WTC11 (cell line): Measurements from ENCODE around the gene FAM107A.

Source experiments
- AFF4 ChIP-seq: sonication (generic); formaldehyde crosslinking; IDR thresholded peaks from 2 replicates; pipeline ENCODE4 v1.8.1; 2023; ENCODE audit warnings: mild to moderate bottlenecking, missing genetic modification reagents, borderline replicate concordance
- ATF2 ChIP-seq: sonication (generic); formaldehyde crosslinking; IDR thresholded peaks from 2 replicates; pipeline ENCODE4 v1.8.1; 2022; ENCODE audit warnings: low read depth, missing genetic modification reagents, borderline replicate concordance
- CREB1 ChIP-seq: sonication (generic); formaldehyde crosslinking; IDR thresholded peaks from 2 replicates; pipeline ENCODE4 v1.8.0; 2023; ENCODE audit warnings: mild to moderate bottlenecking, missing genetic modification reagents
- CTCF ChIP-seq: fragments of 200-600 bp; IDR thresholded peaks from 2 replicates; pipeline ENCODE4 v1.8.0; 2022; ENCODE audit warnings: antibody characterized with exemption
- ZNF423 ChIP-seq: fragments of 250-450 bp; sonication (Bioruptor Pico); IDR thresholded peaks from 2 replicates; pipeline ENCODE4 v2.1.2; 2022; ENCODE audit warnings: mild to moderate bottlenecking, moderate library complexity
- TF ChIP-seq, protein P1 (sequence below): sonication (generic); formaldehyde crosslinking; IDR thresholded peaks from 2 replicates; pipeline ENCODE4 v1.8.1; 2023; ENCODE audit warnings: mild to moderate bottlenecking, missing genetic modification reagents
- TF ChIP-seq, protein P2 (sequence below): sonication (generic); formaldehyde crosslinking; IDR thresholded peaks from 2 replicates; pipeline ENCODE4 v1.8.1; 2023; ENCODE audit warnings: mild to moderate bottlenecking, moderate library complexity, missing genetic modification reagents
- TF ChIP-seq, protein P3 (sequence below): sonication (generic); formaldehyde crosslinking; conservative IDR thresholded peaks from 2 replicates; pipeline ENCODE4 v1.8.1; 2022; ENCODE audit warnings: mild to moderate bottlenecking, missing genetic modification reagents
- TF ChIP-seq, protein P4 (sequence below): fragments of 250-450 bp; sonication (Bioruptor Pico); IDR thresholded peaks from 2 replicates; pipeline ENCODE4 v2.1.2; 2022; ENCODE audit warnings: mild to moderate bottlenecking, moderate library complexity
- TF ChIP-seq, protein P5 (sequence below): fragments of 250-450 bp; sonication (Bioruptor Pico); IDR thresholded peaks from 2 replicates; pipeline ENCODE4 v1.8.0; 2021; ENCODE audit warnings: mild to moderate bottlenecking
- TF ChIP-seq, protein P6 (sequence below): sonication (generic); formaldehyde crosslinking; IDR thresholded peaks from 2 replicates; pipeline ENCODE4 v1.8.0; 2022; ENCODE audit warnings: mild to moderate bottlenecking, missing genetic modification reagents
- TF ChIP-seq, protein P7 (sequence below): sonication (generic); formaldehyde crosslinking; IDR thresholded peaks from 2 replicates; pipeline ENCODE4 v1.8.1; 2023; ENCODE audit warnings: mild to moderate bottlenecking, missing genetic modification reagents, moderate library complexity

GRCh38 chr3:58586776-58587192, 9.6 kb upstream of the FAM107A start:
- TF ChIP-seq CTCF: no peak
- no peak for TF ChIP-seq ATF2 (CRISPR knock-in tag)
- no peak for TF ChIP-seq CREB1
- TF ChIP-seq, protein P1, sequence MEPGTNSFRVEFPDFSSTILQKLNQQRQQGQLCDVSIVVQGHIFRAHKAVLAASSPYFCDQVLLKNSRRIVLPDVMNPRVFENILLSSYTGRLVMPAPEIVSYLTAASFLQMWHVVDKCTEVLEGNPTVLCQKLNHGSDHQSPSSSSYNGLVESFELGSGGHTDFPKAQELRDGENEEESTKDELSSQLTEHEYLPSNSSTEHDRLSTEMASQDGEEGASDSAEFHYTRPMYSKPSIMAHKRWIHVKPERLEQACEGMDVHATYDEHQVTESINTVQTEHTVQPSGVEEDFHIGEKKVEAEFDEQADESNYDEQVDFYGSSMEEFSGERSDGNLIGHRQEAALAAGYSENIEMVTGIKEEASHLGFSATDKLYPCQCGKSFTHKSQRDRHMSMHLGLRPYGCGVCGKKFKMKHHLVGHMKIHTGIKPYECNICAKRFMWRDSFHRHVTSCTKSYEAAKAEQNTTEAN (CRISPR knock-in tag): no peak
- TF ChIP-seq, protein P2, sequence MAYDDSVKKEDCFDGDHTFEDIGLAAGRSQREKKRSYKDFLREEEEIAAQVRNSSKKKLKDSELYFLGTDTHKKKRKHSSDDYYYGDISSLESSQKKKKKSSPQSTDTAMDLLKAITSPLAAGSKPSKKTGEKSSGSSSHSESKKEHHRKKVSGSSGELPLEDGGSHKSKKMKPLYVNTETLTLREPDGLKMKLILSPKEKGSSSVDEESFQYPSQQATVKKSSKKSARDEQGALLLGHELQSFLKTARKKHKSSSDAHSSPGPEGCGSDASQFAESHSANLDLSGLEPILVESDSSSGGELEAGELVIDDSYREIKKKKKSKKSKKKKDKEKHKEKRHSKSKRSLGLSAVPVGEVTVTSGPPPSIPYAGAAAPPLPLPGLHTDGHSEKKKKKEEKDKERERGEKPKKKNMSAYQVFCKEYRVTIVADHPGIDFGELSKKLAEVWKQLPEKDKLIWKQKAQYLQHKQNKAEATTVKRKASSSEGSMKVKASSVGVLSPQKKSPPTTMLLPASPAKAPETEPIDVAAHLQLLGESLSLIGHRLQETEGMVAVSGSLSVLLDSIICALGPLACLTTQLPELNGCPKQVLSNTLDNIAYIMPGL (CRISPR knock-in tag): 0 out of 2 replicates have a peak, but pooled peaks have one; percentile 41
- TF ChIP-seq, protein P3, sequence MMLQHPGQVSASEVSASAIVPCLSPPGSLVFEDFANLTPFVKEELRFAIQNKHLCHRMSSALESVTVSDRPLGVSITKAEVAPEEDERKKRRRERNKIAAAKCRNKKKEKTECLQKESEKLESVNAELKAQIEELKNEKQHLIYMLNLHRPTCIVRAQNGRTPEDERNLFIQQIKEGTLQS (CRISPR knock-in tag): no peak
- TF ChIP-seq ZNF423 (CRISPR knock-in tag): no peak
- TF ChIP-seq, protein P4, sequence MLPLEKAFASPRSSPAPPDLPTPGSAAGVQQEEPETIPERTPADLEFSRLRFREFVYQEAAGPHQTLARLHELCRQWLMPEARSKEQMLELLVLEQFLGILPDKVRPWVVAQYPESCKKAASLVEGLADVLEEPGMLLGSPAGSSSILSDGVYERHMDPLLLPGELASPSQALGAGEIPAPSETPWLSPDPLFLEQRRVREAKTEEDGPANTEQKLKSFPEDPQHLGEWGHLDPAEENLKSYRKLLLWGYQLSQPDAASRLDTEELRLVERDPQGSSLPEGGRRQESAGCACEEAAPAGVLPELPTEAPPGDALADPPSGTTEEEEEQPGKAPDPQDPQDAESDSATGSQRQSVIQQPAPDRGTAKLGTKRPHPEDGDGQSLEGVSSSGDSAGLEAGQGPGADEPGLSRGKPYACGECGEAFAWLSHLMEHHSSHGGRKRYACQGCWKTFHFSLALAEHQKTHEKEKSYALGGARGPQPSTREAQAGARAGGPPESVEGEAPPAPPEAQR (CRISPR knock-in tag): no peak
- TF ChIP-seq, protein P5, sequence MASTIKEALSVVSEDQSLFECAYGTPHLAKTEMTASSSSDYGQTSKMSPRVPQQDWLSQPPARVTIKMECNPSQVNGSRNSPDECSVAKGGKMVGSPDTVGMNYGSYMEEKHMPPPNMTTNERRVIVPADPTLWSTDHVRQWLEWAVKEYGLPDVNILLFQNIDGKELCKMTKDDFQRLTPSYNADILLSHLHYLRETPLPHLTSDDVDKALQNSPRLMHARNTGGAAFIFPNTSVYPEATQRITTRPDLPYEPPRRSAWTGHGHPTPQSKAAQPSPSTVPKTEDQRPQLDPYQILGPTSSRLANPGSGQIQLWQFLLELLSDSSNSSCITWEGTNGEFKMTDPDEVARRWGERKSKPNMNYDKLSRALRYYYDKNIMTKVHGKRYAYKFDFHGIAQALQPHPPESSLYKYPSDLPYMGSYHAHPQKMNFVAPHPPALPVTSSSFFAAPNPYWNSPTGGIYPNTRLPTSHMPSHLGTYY (CRISPR knock-in tag): no peak
- TF ChIP-seq, protein P6, sequence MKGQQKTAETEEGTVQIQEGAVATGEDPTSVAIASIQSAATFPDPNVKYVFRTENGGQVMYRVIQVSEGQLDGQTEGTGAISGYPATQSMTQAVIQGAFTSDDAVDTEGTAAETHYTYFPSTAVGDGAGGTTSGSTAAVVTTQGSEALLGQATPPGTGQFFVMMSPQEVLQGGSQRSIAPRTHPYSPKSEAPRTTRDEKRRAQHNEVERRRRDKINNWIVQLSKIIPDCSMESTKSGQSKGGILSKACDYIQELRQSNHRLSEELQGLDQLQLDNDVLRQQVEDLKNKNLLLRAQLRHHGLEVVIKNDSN: no peak
- TF ChIP-seq, protein P7, sequence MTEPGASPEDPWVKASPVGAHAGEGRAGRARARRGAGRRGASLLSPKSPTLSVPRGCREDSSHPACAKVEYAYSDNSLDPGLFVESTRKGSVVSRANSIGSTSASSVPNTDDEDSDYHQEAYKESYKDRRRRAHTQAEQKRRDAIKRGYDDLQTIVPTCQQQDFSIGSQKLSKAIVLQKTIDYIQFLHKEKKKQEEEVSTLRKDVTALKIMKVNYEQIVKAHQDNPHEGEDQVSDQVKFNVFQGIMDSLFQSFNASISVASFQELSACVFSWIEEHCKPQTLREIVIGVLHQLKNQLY: no peak
- no peak for TF ChIP-seq AFF4 (CRISPR knock-in tag)
